GM12873 (cell line): ENCODE measurements around the gene SPIRE1.

Experiments
- CTCF ChIP-seq: IDR thresholded peaks from 2 replicates; pipeline ENCODE4 v1.5.1; 2012; ENCODE audit warnings: low read depth, mild to moderate bottlenecking, moderate library complexity, low read length, control low read depth; ENCODE audit not compliant: insufficient read depth; ENCODE audit errors: missing control alignments

SPIRE1 gene

GRCh38 chr18:12470382-12471075 lies 187.4 kb downstream of the SPIRE1 start:
- no peak for TF ChIP-seq CTCF

- no peak for TF ChIP-seq CTCF
Observed at GRCh38 chr18:12468445-12468844, 189.5 kb downstream of the SPIRE1 start.

- no peak for TF ChIP-seq CTCF
Observed at GRCh38 chr18:12464731-12465130, 193.2 kb downstream of the SPIRE1 start.

- no peak for TF ChIP-seq CTCF
Observed at GRCh38 chr18:12463191-12463590, 194.7 kb downstream of the SPIRE1 start.

- TF ChIP-seq CTCF, result no peak
Observed at GRCh38 chr18:12462242-12462641, 195.7 kb downstream of the SPIRE1 start.

GRCh38 chr18:12461326-12461725 lies 196.6 kb downstream of the SPIRE1 start:
- TF ChIP-seq CTCF, result no peak

GRCh38 chr18:12460874-12461273 lies 197.0 kb downstream of the SPIRE1 start:
- TF ChIP-seq CTCF, result no peak
